IMR-90 (cell line): ENCODE results near the gene ANOS1. TPM values are rescaled to one million over a fixed set of nuclear protein-coding genes. Genes with fewer than 3 reads are reported as not detected.

ENCODE experiments used
- polyA plus RNA-seq, 3 experiments: library from polyadenylated mRNA; depleted of rRNA; stranded (reverse); fragments of >200 nt; gene quantifications; 2 replicates each; pipeline ENCODE4 v1.2.3, GENCODE V29; 2012; ENCODE audit warnings: low replicate concordance in 1 of 3
- total RNA-seq: library from RNA; depleted of rRNA; stranded (reverse); fragments of >200 nt; gene quantifications from 2 replicates; pipeline ENCODE4 v1.2.3, GENCODE V29; 2012; rRNA removed

The ANOS1 gene
- total and polyA plus RNA-seq, 2 of the 4 experiments (the other 2 are of a cell fraction), result under 0.01 to 0.17 TPM

Other genes with a start within 250 kb of the ANOS1 start
- not detected in 2 replicates for gene FAM9A, start 69.2 kb upstream of the ANOS1 start, total RNA-seq
- gene FAM9A, start 69.2 kb upstream of the ANOS1 start, polyA plus RNA-seq (2012; rRNA removed), result not detected in 2 replicates